NCI-H2107 treated with DMSO at 0.1 percent for 48 hours (cell line): ENCODE data around the gene ECHDC1.
A peak's percentile ranks its signal among the peaks of the same experiment; 100 is the strongest.
"Not testable (repeated sequence)": the region's sequence is repeated elsewhere in the genome, so short reads cannot be mapped to it uniquely, and the experiment has no call there.

Experiments used
- DNase-seq: peaks from one replicate; lab custom pipeline; 2025; ENCODE audit not compliant: unreplicated experiment; lab: John Stamatoyannopoulos, UW

The ECHDC1 gene

DNA sequence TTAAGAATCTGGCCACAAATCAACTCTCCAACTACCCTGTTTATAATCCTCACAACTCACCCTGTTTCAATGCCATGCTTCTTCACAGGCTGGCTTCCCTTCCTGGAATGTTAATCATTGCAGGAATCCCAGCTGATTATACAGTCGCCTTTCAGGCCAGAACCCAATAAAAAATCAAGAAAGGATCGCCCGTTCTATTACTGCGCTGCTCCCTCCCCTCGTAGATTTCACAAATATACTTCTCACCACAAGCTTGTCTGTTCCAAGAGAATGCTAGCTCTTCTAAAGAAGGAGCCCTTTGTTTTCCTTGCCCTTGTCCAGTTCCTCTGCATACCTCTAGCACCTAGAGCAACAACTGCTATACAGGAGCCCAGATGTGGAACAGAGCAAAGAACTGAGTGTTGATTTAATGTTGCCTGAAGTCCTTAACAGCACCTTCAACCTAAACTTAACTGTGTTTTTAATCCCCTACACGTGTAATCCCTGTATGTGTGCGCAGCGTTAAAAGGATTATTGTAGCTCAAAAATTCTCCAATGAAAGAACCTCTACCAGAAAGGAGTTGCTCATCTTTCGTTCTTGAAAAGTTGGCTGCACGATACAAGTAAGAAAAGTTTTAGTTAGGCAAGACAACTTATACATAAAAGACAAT lies 988 bp downstream of the ECHDC1 start:
- DNase-seq = no peak

DNA sequence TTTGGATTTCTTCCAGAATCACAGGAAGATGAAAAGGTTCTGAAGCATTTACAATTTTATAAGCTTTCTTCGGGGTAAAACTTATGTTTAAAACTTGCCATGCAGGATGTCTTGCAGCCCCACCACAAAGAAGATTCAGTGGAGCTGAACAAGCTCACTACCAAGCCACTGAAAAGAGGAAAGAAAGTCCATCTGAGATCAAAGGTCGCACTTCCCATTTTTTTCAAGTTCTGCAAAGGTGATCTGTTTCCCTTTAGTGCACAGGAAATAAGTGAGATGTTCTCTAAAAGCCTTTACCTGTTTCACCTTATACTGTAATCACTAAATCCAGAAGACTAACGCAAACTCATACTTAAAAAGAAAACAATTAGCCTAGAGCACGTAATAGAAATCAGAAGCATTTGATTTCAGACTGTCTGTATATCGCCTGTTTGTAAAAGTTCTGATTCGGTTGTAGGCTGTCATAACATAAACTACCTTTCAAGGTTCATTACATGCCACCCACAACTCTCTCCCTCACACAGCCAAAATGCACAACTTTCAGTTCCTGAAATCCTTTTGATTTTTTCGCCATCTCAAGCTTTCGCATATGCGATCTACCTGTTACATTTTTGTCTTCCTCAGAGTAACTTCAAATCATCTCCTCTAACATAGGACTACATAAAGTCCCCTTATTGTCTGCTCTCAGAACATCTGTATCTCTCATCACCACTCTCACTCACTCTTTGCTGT lies 1.8 kb downstream of the ECHDC1 start:
- no peak for DNase-seq

DNA sequence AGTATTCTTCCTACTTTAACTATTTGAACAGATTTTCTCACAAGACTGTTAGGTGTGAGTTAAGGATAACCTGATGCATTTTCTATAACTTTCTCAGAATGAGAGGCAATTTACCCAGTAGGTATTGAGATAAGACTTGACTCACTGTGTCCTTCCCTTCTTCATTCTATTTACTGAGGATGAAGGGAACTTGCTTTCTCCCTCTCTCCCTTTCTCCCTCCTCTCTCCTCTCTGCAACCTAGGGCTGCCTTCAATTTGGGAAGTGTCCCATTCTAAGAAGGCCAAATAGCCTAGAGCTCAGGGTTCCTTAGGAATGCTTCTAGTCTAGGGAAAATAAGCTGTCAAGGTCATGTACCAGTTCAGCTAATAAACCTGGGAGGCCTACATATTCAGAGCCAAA lies 3.2 kb downstream of the ECHDC1 start:
- DNase-seq = no peak

DNA sequence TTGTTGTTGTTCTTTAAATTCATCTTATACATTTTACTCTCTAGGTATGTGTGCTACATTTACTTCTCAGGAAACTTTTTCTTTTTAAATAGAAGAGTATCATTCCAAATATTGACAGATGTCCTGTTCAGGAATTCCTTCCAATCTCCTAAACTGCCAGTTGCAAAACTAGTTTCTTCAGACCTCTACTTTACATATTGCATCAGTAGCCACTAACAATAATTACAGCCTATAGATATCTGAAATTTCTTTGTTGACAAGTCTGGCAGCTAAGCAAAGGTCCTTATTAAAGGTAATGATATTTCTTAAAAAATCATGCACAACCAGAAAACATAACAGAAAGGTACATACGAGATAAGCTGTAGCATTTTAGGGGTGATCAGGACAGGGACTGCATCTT lies 4.5 kb downstream of the ECHDC1 start:
- DNase-seq = no peak

DNA sequence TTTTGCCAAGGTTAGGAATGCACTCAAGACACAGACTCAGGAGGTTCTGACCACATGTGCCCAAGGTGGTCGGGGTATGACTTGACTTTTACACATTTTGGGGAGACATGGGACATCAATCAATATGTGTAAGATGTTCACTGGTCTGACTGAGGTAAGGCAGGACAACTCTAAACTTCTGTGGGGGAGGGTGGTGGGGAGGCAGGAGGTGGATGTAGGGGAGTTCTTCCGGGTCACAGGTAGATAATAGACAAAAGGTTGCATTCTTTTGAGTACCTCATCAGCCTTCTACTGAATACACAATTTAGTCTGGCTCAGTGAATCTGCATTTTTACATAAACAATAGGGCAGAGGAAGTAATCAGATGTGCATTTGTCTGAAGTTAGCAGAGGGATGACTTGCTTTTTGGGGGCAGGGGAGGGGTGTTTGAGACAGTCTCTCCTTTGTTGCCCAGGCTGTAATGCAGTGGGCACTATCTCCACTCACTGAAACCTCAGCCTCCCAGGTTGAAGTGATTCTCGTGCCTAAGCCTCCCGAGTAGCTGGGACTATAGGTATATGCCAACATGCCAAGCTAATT lies 10.9 kb downstream of the ECHDC1 start:
- no peak for DNase-seq

DNA sequence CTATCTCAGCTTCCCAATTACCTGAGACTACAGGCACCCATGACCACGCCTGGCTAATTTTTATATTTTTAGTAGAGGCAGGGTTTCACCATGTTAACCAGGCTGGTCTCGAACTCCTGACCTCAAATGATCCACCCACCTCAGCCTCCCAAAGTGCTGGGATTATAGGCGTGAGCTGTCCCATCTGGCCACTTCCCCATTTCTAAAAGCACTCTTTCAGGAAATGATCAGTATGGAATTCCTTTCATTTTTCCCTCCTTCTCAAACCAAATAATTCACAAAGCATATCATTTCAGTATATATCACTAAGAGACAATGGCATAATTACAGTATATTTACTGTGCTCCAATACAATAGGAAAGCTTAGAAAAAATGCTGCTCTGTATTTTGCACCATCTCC lies 12.2 kb downstream of the ECHDC1 start:
- not testable (repeated sequence) for DNase-seq

DNA sequence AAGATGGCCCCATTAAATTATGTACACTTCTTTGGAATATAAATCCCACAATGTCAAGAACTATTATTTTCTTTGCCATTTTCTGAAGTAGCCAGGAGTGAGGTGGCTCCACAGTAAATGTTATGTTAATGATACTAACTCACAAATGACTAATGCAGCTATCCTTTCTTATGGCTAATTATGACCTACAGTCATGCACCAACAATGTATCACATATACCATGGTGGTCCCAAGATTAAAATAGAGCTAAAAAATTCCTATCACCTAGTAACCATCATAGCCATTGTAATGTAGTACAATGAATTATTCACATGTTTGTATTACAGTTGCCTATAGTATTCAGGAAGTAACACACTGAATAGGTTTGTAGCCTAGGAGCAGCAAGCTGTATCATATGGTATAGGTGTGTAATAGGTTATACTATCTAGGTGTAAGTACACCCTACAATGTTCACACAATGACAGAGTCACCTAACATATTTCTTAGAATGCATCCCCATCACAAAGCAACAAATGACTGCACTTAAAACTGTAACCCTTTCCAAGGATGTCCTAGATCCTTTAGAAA lies 15.3 kb downstream of the ECHDC1 start:
- no peak for DNase-seq

DNA sequence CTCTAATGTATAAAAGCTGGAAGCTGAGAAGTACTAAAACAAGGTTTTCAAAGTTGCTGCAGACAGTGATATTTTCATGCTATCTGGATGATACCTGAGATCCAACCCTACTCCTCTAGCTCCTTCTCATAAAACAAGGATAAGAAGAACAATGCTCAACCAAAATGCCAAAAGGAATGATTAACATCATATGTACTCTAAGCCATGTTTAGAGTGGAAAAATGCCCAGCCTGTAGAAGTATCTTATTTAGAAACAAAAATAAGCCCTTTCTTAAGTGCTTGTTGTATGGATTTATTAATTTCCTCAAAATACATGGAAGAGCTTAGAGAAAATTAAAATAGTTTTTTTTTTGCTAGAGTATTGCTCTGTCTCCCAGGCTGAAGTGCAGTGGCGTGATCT lies 23.7 kb downstream of the ECHDC1 start:
- no peak for DNase-seq

DNA sequence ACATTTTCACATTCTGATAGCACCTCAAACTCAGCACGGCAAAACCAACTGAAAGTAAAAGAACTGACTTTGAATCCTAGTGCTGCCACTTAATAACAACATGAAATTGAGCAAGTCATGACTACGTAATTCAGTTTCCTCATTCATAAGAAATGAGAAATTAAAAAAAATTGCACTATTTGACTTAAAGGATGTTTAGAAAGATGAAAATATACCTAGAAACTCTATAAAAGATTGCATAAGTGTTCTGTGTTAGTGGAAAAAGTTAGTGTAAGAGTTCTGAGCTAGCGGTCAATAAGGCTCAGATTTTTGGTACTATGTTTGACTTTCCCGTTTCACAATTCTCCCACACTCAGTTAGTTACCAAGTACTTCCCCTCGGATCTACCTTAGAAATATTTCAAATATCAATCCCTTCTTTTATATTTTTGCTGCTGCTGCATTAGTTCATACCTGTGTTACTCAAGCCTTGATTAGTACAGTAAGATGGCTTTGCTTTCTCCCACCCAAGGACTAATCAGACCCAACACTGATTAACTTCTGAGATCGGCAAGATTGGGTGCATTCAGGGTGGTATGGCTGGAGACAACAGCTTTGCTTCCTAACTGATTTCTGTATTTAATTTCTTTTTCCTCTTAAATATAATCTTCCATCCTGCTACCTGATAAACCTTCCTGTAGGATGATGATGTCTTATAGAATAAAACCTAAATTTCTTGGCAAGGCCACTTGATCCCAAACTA lies 25.9 kb downstream of the ECHDC1 start:
- no peak for DNase-seq

DNA sequence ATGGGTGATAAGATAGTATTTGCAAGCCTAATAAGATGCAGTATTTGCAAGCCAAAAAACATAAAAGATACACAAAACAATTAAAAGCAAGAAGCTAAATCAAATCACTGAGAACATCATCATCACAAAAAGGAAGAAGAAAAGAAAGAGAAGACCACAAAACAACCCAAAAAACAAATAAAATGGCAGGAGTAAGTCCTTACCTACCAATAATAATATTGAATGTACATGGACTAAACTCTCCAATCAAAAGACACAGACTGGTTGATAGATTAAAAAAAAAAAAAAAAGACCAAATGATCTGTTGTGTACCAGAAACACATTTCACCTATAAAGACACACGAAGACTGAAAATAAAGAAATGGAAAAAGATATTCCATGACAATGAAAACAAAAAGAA lies 37.7 kb downstream of the ECHDC1 start:
- no peak for DNase-seq

DNA sequence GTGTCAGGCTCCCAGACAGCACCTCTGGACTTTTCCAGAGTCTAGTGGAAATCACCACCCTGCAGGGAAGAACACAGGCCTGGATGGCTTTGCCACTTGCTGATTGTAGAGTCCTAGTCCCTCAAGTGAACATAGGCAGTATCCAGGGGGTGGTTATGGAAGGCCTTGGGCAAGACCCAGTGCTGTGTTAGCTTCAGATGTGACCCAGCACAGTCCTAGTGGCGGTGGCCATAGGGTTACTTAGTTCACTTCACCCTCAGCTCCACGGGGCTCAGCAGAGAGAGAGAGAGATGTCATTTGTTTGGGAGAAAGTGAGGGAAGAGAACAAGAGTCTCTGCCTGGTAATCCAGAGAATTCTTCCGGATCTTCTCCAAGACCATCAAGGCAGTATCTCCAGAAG lies 39.5 kb downstream of the ECHDC1 start:
- no peak for DNase-seq

DNA sequence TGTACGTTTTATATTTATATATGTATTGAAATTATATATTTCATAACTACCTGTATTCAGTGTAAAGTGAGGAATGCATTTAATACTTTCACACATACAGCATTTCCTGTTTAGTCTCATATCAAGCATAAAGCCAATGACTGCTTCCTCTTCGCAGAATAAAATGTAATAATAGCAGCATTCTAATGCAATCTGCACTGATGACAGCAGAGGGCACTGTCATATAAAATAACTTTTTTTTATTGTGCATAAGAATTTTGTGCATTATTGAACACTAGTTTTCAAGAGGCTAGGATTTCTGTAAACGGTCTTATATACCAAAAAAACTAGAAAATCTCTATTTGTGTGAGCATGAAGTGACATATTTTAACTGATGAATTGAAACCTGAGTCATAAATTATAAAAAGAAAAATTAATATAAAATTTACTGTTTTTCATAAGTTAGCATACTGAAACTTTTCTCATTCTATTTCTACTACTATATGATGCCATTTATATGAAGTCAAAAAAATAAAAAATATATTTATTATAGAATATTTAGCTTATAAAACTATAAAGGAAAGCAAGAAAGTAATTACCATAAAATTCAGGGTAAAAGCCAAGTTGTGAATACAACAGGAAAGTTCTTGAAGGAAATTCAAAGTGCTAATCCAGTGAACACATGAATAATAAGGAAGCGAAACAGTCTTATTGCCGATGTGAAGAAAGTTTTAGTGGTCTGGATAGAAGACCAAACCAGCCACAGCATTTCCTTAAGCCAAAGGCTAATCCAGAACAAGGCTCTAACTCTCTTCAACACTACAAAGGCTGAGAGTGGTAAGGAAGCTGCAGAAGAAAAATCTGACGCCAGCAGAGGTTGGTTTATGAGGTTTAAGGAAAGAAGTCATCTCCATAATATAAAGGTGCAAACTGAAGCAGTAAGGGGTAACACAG lies 40.4 kb downstream of the ECHDC1 start:
- peak; percentile 22 for DNase-seq

DNA sequence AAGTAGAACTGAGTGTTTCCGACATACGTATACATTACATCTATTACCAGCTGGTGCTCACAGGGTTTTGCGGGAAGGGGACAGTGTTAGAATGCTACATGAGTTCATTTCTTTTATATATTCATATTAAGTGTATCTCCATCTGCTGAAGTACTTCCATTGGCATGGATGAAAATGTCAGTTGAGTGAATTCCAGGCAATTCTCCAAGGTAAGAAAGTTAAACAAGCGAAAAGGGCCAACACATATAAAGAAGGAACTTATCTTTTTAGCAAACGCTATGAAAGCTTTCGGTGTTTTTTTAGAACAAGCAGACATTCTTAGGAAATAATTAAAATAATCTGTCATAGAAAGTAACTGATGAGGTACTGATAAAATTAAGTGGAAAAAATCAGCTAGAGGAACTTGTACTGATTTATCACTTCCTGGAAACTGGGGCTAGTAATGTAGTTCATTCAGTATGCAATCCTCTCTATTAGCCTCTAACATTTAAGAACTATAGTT lies 42.2 kb downstream of the ECHDC1 start:
- DNase-seq = no peak

DNA sequence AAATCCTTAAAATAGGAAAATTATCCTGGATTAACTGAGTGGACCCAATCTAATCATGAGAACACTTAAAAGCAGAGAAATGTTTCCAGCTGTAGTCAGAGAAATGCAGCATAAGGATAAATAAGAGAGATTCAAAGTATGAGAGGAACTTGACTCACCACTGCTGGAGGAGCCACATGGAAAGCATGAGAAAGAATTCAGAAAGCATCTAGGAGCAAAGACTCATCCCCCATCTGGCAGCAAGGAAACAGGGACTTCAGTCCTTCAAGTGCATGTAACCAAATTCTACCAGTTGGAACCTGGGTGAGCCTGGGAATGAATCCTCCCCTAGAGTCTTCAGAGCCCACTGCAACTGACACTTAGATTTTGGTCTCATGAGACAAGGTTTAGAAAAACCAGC lies 43.0 kb downstream of the ECHDC1 start:
- no peak for DNase-seq

DNA sequence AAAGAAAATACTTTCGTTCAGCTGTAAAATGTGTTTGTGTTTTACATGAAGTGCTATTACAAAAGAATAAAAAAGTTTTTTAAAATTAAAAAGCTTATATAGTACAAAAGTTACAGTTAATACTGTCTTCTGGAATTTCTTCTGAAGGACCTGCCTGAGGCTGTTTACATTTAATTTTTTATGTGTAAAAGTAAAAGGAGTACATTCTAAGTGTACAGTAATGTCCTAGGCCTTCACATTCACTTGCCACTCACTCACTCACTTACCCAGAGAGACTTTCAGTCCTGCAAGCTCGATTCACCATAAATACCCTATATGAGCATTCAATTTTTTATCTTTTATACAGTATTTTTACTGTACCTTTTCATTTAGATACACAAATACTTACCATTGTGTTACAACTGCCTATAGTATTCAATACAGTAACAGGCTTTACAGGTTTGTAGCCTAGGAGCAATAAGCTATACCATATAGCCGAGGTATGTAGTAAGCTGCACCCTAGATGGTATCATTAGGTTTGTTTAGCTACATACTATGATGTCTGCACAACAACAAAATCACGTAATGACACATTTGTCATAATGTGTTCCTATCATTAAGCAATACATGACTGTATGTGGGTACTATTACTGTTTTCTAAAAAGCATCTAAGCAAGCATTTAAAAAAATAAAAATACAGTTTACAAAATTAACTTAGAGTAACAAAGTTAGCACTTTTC lies 43.7 kb downstream of the ECHDC1 start:
- DNase-seq = no peak

DNA sequence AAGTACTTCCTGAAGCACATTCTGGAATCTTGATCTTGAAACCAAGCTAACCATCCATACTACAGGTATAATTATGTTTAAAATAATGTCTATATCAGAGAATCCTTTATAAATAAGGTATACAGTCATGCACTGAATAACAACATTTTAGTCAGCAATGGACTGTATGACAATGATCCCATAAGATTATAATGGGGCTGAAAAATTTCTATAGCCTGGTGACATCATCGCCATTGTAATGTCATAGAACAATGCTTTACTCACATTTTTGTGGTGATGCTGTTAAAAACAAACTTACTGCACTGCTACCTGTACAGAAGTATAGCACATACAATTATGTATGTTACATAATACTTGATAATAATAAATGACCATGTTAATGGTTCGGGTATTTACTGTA lies 44.9 kb downstream of the ECHDC1 start:
- DNase-seq = no peak

DNA sequence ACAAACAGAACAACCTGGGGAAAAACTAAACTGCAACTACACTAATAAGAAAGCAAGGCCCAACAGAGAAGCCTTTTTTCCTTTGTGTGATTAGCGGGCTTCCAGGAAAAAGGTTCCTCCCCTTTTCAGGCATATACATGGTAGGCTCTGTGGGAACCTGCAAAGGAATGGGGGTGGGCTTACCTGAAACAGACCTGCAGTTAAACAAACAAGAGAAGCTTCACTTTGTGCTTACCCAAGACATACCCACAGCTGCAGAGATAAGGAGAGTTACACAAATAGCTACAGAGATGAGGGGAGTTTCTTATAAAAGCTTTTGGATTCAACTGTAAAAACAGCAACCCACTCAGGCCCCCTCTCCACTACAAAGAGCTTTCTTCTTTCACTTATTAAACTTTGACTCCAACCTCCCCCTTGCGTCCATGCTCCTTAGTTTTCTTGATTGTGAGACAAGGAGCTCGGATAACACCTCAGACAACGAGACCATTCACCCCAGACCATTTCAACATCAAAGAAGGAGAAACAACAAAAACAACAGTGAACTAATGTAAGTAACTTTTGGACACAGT lies 45.8 kb downstream of the ECHDC1 start:
- no peak for DNase-seq

DNA sequence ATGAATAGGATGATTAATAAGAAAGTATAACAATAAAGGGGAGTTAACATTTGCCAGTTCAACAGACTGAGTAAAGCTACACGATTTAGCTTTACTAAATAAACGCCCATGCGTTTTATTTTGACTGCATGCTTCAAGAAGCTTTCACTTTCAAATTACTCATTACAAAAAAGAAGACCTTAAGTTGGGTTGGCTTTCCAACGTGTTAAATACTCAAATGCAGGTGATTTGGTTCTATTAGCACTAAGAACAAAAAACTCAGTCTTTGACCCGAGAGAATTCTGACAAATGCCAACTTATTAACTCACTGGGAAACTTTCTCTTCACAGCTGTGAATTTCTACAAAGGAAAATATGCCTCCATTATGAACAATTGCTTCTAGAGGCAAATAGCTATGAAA lies 51.9 kb downstream of the ECHDC1 start:
- no peak for DNase-seq
